Thymus (tissue), 11 donors: ENCODE measurements around the gene ZBTB3. TPM values are rescaled to one million over a fixed set of nuclear protein-coding genes. Genes with fewer than 3 reads are reported as not detected.
A peak's percentile ranks its signal among the peaks of the same experiment; 100 is the strongest.
"Not testable (repeated sequence)": the region's sequence is repeated elsewhere in the genome, so short reads cannot be mapped to it uniquely, and the experiment has no call there.

Experiments used
- DNase-seq, 9 donors: peaks; one replicate each; pipeline ENCODE4 v3.0.0-alpha.2; 2013; ENCODE audit warnings: low spot score in 9 of 9, low read depth in 6 of 9, missing footprints in 1 of 9
- H3K27ac ChIP-seq, 2 donors: one replicate each; pipeline ENCODE4 v1.5.1; 2013; ENCODE audit warnings: control low read depth in 1 of 2, low read depth in 1 of 2, low read length in 1 of 2, mild to moderate bottlenecking in 1 of 2, moderate library complexity in 1 of 2
- H3K27me3 ChIP-seq, 2 donors: one replicate each; pipeline ENCODE4 v1.5.1; 2013; ENCODE audit warnings: low read length in 1 of 2; ENCODE audit not compliant: control insufficient read depth in 2 of 2, insufficient read depth in 1 of 2
- H3K36me3 ChIP-seq, 2 donors: one replicate each; pipeline ENCODE4 v1.5.1; 2013; ENCODE audit warnings: low read length in 1 of 2, mild to moderate bottlenecking in 1 of 2, moderate library complexity in 1 of 2; ENCODE audit not compliant: control insufficient read depth in 2 of 2, insufficient read depth in 2 of 2
- H3K4me1 ChIP-seq, 2 donors: one replicate each; pipeline ENCODE4 v1.5.1; 2013; ENCODE audit warnings: low read length in 2 of 2; ENCODE audit not compliant: control insufficient read depth in 2 of 2, insufficient read depth in 2 of 2
- H3K4me3 ChIP-seq, 2 donors: one replicate each; pipeline ENCODE4 v1.5.1; 2013; ENCODE audit warnings: low read length in 2 of 2, control low read depth in 1 of 2, mild to moderate bottlenecking in 1 of 2
- H3K9me3 ChIP-seq, 2 donors: one replicate each; pipeline ENCODE4 v1.5.1; 2013; ENCODE audit warnings: low read length in 1 of 2, mild to moderate bottlenecking in 1 of 2; ENCODE audit not compliant: control insufficient read depth in 2 of 2, insufficient read depth in 1 of 2
- WGBS: extraction: QIAGEN DNeasy Blood & Tissue Kit; methylation state at CpG from one replicate; pipeline ENCODE4 v1.1.7; 2013; 5-methylcytosine and 5-hydroxymethylcytosine counted together
- polyA plus RNA-seq: library from polyadenylated mRNA; stranded (reverse); fragments of 200-250 nt; gene quantifications from one replicate; pipeline ENCODE4 v1.2.3, GENCODE V29; 2013
- total RNA-seq: library from RNA; stranded (reverse); fragments of 120-200 nt; gene quantifications from one replicate; pipeline ENCODE4 v1.2.4, GENCODE V29; 2013
- donor health status: healthy.

ZBTB3 gene
- total and polyA plus RNA-seq, 2 donors = 7.7 to 8.9 TPM

DNA sequence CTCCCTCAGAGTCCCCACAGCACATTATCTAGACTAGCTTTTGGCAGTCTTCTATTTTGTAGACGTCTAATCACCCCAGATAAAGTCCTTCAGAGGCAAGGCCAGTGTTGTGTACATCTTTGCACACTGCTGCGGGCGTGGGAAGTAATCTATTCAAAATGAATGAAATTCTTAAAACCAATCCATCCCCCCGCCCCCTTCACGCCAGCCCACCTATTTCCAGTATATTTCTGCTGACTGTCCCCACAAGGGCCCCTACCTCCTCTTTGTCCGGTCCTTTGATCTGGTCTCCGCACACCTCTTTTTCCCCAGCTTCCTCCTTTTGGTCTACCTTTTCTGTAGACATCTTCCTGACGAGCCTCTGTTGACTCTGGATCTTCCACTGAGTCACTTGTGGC is 47.1 kb downstream of the ZBTB3 start:
- WGBS = 95% methylated on average over 8 of the region's 8 CpGs
- H3K4me3 ChIP-seq = peak overlapping the region; percentile 64 to 75
- H3K27me3 ChIP-seq = no peaks in the 10 kb centered on the region
- no peak for DNase-seq
- peaks cover 13 to 23% of the 10 kb centered on the region in 2 donors for H3K36me3 ChIP-seq
- no peaks in the 10 kb centered on the region for H3K9me3 ChIP-seq
- H3K27ac ChIP-seq = peak overlapping the region in 1 of 2 donors; percentile 21
- peaks cover 22 to 49% of the 10 kb centered on the region in 2 donors for H3K4me1 ChIP-seq

DNA sequence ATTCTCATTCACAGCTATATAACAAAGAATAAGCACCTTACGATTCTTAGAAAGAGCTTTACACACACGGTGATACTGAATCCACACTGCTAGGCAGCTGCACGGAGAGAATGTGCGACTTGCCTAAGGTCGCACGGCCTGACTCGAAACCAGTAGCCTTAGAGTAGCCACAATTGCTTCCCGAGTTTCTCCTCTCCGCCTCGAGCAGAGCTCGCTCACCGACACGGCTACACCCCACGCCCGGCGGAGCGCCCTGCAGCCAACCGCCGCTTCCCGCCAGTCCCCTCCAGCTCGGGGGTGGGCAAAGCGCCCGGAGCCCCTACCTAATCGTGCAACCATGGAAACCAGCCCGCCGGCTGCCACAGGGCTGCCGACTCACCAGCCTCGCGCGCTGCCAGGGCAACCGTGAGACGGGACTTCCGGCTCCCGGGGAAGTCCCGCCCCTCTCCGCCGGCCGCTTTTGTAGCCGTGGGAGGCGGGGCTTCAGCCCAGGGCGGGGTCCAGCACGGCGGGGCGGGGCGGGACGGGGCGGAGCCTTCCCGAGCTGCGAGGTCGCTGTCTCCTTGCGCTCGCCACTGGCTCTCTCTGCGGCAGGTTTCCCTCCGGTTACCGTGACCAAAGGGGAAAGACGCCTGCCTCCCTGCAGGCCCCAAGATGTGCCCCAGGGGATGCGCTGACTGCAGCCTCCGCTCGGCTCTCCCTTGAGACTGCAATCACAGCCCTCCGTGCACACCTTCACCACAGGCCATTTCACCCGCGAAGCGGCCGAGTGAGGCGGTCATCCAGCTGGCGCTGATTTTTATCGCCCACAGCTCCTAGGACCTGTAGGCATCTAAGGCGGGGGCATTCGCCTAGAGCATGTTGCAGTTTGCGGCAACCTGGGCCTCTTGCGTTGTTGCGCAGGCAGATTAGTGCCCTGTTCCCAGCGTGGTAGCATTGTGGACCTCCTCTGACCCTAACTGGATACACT is 47.8 kb downstream of the ZBTB3 start:
- Histone ChIP-seq H3K27ac (peak overlapping the region; percentile 76 to 82), H3K36me3 (peaks cover 10 to 19% of the 10 kb centered on the region in 2 donors), H3K27me3 (no peaks in the 10 kb centered on the region), H3K4me1 (peaks cover 22 to 49% of the 10 kb centered on the region in 2 donors), H3K9me3 (no peaks in the 10 kb centered on the region), H3K4me3 (peak overlapping the region; percentile 64 to 75)
- peak in 8 of 9 donors; percentile 77 to 95 (median 88) for DNase-seq
- WGBS = 11% methylated on average over 73 of the region's 73 CpGs

DNA sequence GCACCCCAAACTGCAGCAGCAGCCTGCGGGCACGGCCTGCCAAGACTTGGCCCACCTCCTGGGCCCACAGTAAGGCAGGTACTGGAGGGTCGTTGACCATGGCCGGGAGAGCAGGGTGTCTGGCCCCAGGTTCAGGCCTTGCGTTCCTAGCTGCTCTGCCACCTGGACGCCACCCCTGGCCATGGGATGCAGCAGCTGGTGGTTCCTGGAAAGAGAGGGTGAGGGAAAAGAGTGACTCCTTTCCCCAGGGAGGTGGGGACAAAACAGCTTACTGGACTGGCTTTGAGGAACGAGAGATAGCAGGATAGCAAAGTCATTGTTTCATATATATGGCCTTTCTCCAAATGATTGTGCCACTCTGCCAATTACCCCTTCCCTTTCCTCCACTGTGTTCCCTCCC is 48.5 kb downstream of the ZBTB3 start:
- peak overlapping the region; percentile 64 to 75 for H3K4me3 ChIP-seq
- WGBS = 78% methylated on average over 7 of the region's 7 CpGs
- no peak for DNase-seq
- peak overlapping the region in 1 of 2 donors; percentile 76 for H3K27ac ChIP-seq
- H3K27me3 ChIP-seq = no peaks in the 10 kb centered on the region
- peaks cover 9 to 17% of the 10 kb centered on the region in 2 donors for H3K36me3 ChIP-seq
- H3K4me1 ChIP-seq = peaks cover 22 to 48% of the 10 kb centered on the region in 2 donors
- H3K9me3 ChIP-seq = no peaks in the 10 kb centered on the region

DNA sequence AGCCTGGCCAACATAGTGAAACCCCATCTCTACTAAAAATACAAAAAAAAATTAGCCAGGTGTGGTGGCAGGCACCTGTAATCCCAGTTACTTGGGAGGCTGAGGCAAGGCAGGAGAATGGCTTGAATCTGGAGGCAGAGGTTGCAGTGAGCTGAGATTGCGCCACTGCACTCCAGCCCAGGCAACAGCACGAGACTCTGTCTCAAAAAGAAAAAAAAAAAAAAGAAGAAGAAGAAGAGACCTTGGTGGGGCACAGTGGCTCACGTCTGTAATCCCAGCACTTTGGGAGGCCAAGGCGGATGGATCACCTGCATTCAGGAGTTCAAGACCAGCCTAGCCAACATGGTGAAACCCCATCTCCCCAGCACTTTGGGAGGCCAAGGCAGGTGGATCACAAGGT is 50.0 kb downstream of the ZBTB3 start:
- not testable (repeated sequence) for H3K9me3 ChIP-seq
- 97% methylated on average over 4 of the region's 4 CpGs for WGBS

DNA sequence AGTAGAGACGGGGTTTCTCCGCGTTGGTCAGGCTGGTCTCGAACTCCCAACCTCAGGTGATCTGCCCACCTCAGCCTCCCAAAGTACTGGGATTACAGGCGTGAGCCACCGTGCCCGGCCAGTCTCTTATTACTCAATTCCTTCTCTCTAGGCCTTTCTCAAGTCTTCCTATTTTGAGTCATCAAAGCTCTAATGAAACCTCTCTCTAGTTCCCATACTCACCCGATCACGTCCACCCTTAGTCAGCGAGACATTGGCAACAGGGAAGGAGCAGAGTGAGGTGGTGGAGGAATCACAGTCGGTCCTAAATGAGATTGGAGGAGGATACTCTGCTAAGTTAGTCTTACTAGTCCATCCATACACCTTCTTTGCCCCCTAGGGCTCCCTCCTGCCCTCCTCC is 51.7 kb downstream of the ZBTB3 start:
- H3K27ac ChIP-seq = no peak overlapping the region
- H3K4me3 ChIP-seq = no peak overlapping the region
- no peaks in the 10 kb centered on the region for H3K27me3 ChIP-seq
- DNase-seq = no peak
- peaks cover 9 to 12% of the 10 kb centered on the region in 2 donors for H3K36me3 ChIP-seq
- peaks cover 7 to 20% of the 10 kb centered on the region in 2 donors for H3K4me1 ChIP-seq
- 94% methylated on average over 11 of the region's 11 CpGs for WGBS
- H3K9me3 ChIP-seq = no peaks in the 10 kb centered on the region

More for the DNA sequence above, 50.0 kb downstream of the ZBTB3 start:
- peaks cover 9 to 12% of the 10 kb centered on the region in 2 donors for H3K36me3 ChIP-seq
- peaks cover 18 to 36% of the 10 kb centered on the region in 2 donors for H3K4me1 ChIP-seq
- not testable (repeated sequence) for H3K27ac ChIP-seq, H3K4me3 ChIP-seq, H3K27me3 ChIP-seq, DNase-seq

Other genes starting within 250 kb of the ZBTB3 start
- 40.1 TPM for gene AHNAK, start 207.4 kb downstream of the ZBTB3 start, total RNA-seq
- 35.8 TPM for gene AHNAK, start 207.4 kb downstream of the ZBTB3 start, polyA plus RNA-seq
- 1,700 TPM for gene EEF1G, start 180.3 kb downstream of the ZBTB3 start, total RNA-seq
- gene EEF1G, start 180.3 kb downstream of the ZBTB3 start, polyA plus RNA-seq = 1,365 TPM
- gene TUT1, start 162.6 kb downstream of the ZBTB3 start, total RNA-seq = 7.8 TPM
- 25.3 TPM for gene TUT1, start 162.6 kb downstream of the ZBTB3 start, polyA plus RNA-seq
- gene MTA2, start 152.3 kb downstream of the ZBTB3 start, total RNA-seq = 121 TPM
- 79.3 TPM for gene MTA2, start 152.3 kb downstream of the ZBTB3 start, polyA plus RNA-seq
- 17.8 TPM for gene EML3, start 141.4 kb downstream of the ZBTB3 start, total RNA-seq
- 99.3 TPM for gene EML3, start 141.4 kb downstream of the ZBTB3 start, polyA plus RNA-seq
- 1.7 TPM for gene ROM1, start 140.9 kb downstream of the ZBTB3 start, total RNA-seq
- 7.6 TPM for gene ROM1, start 140.9 kb downstream of the ZBTB3 start, polyA plus RNA-seq
- gene B3GAT3, start 132.2 kb downstream of the ZBTB3 start, total RNA-seq = 29.4 TPM
- 72.2 TPM for gene B3GAT3, start 132.2 kb downstream of the ZBTB3 start, polyA plus RNA-seq
- 95.9 TPM for gene GANAB, start 107.5 kb downstream of the ZBTB3 start, total RNA-seq
- 98.4 TPM for gene GANAB, start 107.5 kb downstream of the ZBTB3 start, polyA plus RNA-seq
- 8.6 TPM for gene INTS5, start 100.9 kb downstream of the ZBTB3 start, total RNA-seq
- gene INTS5, start 100.9 kb downstream of the ZBTB3 start, polyA plus RNA-seq = 8.1 TPM
- 111 TPM for gene C11orf98, start 89.0 kb downstream of the ZBTB3 start, total RNA-seq
- 152 TPM for gene C11orf98, start 89.0 kb downstream of the ZBTB3 start, polyA plus RNA-seq
- 31.1 TPM for gene CSKMT, start 88.8 kb downstream of the ZBTB3 start, total RNA-seq
- 64.6 TPM for gene CSKMT, start 88.8 kb downstream of the ZBTB3 start, polyA plus RNA-seq
- 11.8 TPM for gene UQCC3, start 82.5 kb downstream of the ZBTB3 start, total RNA-seq
- 19.3 TPM for gene UQCC3, start 82.5 kb downstream of the ZBTB3 start, polyA plus RNA-seq
- gene LBHD1, start 81.9 kb downstream of the ZBTB3 start, total RNA-seq = 4.0 TPM
- gene LBHD1, start 81.9 kb downstream of the ZBTB3 start, polyA plus RNA-seq = 14.0 TPM
- gene UBXN1, start 75.1 kb downstream of the ZBTB3 start, total RNA-seq = 142 TPM
- 191 TPM for gene UBXN1, start 75.1 kb downstream of the ZBTB3 start, polyA plus RNA-seq
- gene LRRN4CL, start 64.6 kb downstream of the ZBTB3 start, total RNA-seq = 0.80 TPM
- gene LRRN4CL, start 64.6 kb downstream of the ZBTB3 start, polyA plus RNA-seq = 0.75 TPM
- gene BSCL2, start 46.7 kb downstream of the ZBTB3 start, total RNA-seq = 29.3 TPM
- gene BSCL2, start 46.7 kb downstream of the ZBTB3 start, polyA plus RNA-seq = 76.6 TPM
- 0.05 TPM for gene GNG3, start 46.5 kb downstream of the ZBTB3 start, total RNA-seq
- gene GNG3, start 46.5 kb downstream of the ZBTB3 start, polyA plus RNA-seq = 0.41 TPM
- 7.7 TPM for gene HNRNPUL2, start 26.7 kb downstream of the ZBTB3 start, total RNA-seq
- 44.7 TPM for gene HNRNPUL2, start 26.7 kb downstream of the ZBTB3 start, polyA plus RNA-seq
- gene TTC9C, start 25.7 kb downstream of the ZBTB3 start, total RNA-seq = 37.8 TPM
- 34.9 TPM for gene TTC9C, start 25.7 kb downstream of the ZBTB3 start, polyA plus RNA-seq
- gene POLR2G, start 7.4 kb upstream of the ZBTB3 start, total RNA-seq = 172 TPM
- 150 TPM for gene POLR2G, start 7.4 kb upstream of the ZBTB3 start, polyA plus RNA-seq
- 18.9 TPM for gene TAF6L, start 17.2 kb upstream of the ZBTB3 start, total RNA-seq
- 26.5 TPM for gene TAF6L, start 17.2 kb upstream of the ZBTB3 start, polyA plus RNA-seq
- gene TMEM179B, start 33.2 kb upstream of the ZBTB3 start, total RNA-seq = 36.5 TPM
- gene TMEM179B, start 33.2 kb upstream of the ZBTB3 start, polyA plus RNA-seq = 58.2 TPM
- gene TMEM223, start 37.8 kb upstream of the ZBTB3 start, total RNA-seq = 19.9 TPM
- 18.4 TPM for gene TMEM223, start 37.8 kb upstream of the ZBTB3 start, polyA plus RNA-seq
- gene NXF1, start 51.3 kb upstream of the ZBTB3 start, total RNA-seq = 34.4 TPM
- gene NXF1, start 51.3 kb upstream of the ZBTB3 start, polyA plus RNA-seq = 186 TPM
- 30.0 TPM for gene STX5, start 77.9 kb upstream of the ZBTB3 start, total RNA-seq
- 31.2 TPM for gene STX5, start 77.9 kb upstream of the ZBTB3 start, polyA plus RNA-seq
- gene TEX54, start 78.7 kb upstream of the ZBTB3 start, total RNA-seq = not detected
- 1.3 TPM for gene TEX54, start 78.7 kb upstream of the ZBTB3 start, polyA plus RNA-seq
- gene WDR74, start 85.4 kb upstream of the ZBTB3 start, total RNA-seq = 71.2 TPM
- gene WDR74, start 85.4 kb upstream of the ZBTB3 start, polyA plus RNA-seq = 57.2 TPM
- gene SLC3A2, start 126.7 kb upstream of the ZBTB3 start, total RNA-seq = 69.1 TPM
- 96.6 TPM for gene SLC3A2, start 126.7 kb upstream of the ZBTB3 start, polyA plus RNA-seq
- gene CHRM1, start 167.2 kb upstream of the ZBTB3 start, total RNA-seq = not detected
- 0.05 TPM for gene CHRM1, start 167.2 kb upstream of the ZBTB3 start, polyA plus RNA-seq
- gene SLC22A6, start 230.8 kb upstream of the ZBTB3 start, total RNA-seq = not detected
- gene SLC22A6, start 230.8 kb upstream of the ZBTB3 start, polyA plus RNA-seq = not detected